NT2/D1 (cell line): ENCODE data around the gene TTC16.

Experiments used
- SUZ12 ChIP-seq: IDR thresholded peaks from 2 replicates; pipeline ENCODE4 v1.6.1; 2011; ENCODE audit not compliant: insufficient read length, insufficient read depth; ENCODE audit errors: extremely low read depth
- ZNF274 ChIP-seq: IDR thresholded peaks from 2 replicates; pipeline ENCODE4 v1.6.1; 2011; ENCODE audit warnings: mild to moderate bottlenecking, low read depth, low read length

DNA sequence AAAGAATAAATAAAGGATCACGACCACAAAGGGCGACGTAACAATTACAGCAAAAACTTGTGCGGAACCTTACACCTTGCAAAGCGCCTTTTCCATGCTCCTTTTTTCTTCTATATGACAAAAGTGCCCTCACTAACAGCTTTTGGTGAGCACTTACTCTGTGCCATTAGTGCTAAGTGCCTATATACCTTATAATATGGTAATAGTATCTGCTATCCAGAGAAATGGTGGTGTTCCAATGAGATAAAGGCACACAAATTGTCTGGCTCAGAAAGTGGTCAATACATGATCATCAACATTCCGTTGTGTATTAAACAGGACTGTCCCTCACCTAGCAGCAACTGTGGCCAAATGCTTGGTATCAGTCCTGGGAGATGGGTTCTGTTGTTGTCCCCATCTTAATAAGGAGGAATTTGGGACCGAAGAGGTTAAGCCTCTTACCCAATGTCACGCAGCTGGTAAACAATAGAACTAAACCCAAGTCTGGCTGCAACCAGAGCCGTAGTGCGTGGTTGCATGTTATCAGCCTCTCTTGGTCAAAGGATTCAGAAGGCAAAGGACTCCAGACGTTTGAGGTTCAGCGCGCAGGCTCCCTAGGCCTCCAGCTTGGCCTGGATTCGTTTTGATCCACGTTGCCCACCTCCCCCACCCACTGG, 19.8 kb downstream of the TTC16 start:
- TF ChIP-seq ZNF274 = no peak
- no peak for TF ChIP-seq SUZ12
